ENCODE data around the gene COL2A1.

DNA sequence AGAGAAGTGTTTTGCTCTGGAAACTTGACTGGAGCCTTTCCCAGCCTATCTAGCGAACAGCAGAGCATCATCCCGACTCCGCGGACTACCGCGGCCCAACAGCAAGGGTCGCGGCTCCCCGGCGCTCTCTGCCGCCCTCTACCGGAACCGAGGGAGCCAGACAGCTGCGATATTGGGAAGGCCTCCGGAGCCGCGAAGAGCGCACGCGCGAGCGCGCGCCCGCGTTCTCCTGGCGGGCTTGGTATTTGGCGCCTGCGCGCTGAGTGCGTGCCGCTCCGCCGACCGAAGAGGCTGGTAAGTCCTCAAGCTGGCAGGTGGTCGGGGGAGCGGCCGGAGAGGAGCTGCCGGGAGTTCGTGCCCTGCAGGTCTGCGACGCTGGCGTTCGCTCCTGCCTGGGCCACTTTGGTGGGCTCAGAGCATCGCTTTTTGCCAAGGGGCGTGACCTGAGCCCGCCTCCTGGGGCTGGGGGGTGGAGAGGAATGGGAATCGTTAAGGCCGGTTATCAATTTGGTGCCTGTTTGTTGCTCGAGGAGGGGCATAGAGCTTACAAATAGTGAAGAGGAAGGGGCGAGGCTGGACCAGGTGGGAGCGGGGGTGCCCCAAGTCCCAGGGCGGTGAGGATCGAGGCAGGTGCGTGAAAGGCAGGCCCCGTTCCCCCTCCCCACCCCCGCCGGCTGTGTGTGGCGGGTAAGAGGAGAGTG, 40.8 kb downstream of the COL2A1 start, which contains the start of gene TMEM106C:
- peak; percentile 98 to 99 for TF ChIP-seq CTCF (IDR thresholded peaks at IDR 0.05; ENCODE audit: extremely low read depth in 1 of 2, insufficient read depth in 1 of 2, low read depth in 1 of 2, low read length in 2 of 2)
- no peak for TF ChIP-seq EZH2 (IDR thresholded peaks at IDR 0.05; ENCODE audit: borderline replicate concordance, low read depth, low read length, severe bottlenecking)
- TF ChIP-seq POLR2A (IDR thresholded peaks at IDR 0.05; ENCODE audit: low read depth, low read length) = peak; percentile 25
- TF ChIP-seq FOS (IDR thresholded peaks at IDR 0.05; ENCODE audit: borderline replicate concordance, insufficient read depth, low read length) = no peak

Measured in endothelial cell of umbilical vein (primary cell).